Activated naive CD8-positive, alpha-beta T cell treated with anti-CD3 and anti-CD28 coated beads, Interleukin-2, amount 50 U/mL, for 24 hours (primary cell): ENCODE data around the gene TUBD1.
A peak's percentile ranks its signal among the peaks of the same experiment; 100 is the strongest.
"Not testable (repeated sequence)": the region's sequence is repeated elsewhere in the genome, so short reads cannot be mapped to it uniquely, and the experiment has no call there.

Experiments used
- ATAC-seq: fragments of 150-1000 bp; cut with Tn5 transposase; one replicate; pipeline ENCODE4 v1.10.0; 2021
- DNase-seq: peaks from one replicate; pipeline ENCODE4 v3.0.0; 2021
- H3K27ac Mint-ChIP-seq: one replicate; pipeline ENCODE4 v1.8.0; 2021; ENCODE audit warnings: mild to moderate bottlenecking, mixed read lengths
- H3K27me3 Mint-ChIP-seq: one replicate; pipeline ENCODE4 v1.8.0; 2021; ENCODE audit warnings: mixed read lengths
- H3K36me3 Mint-ChIP-seq: one replicate; pipeline ENCODE4 v1.8.0; 2021; ENCODE audit warnings: low read depth, mixed read lengths
- H3K4me1 Mint-ChIP-seq: one replicate; pipeline ENCODE4 v1.8.0; 2021; ENCODE audit warnings: mixed read lengths
- H3K4me3 Mint-ChIP-seq: one replicate; pipeline ENCODE4 v1.8.0; 2021; ENCODE audit warnings: mild to moderate bottlenecking, moderate library complexity, mixed read lengths
- H3K9me3 Mint-ChIP-seq: one replicate; pipeline ENCODE4 v1.8.0; 2021; ENCODE audit warnings: mixed read lengths

TUBD1 gene

DNA sequence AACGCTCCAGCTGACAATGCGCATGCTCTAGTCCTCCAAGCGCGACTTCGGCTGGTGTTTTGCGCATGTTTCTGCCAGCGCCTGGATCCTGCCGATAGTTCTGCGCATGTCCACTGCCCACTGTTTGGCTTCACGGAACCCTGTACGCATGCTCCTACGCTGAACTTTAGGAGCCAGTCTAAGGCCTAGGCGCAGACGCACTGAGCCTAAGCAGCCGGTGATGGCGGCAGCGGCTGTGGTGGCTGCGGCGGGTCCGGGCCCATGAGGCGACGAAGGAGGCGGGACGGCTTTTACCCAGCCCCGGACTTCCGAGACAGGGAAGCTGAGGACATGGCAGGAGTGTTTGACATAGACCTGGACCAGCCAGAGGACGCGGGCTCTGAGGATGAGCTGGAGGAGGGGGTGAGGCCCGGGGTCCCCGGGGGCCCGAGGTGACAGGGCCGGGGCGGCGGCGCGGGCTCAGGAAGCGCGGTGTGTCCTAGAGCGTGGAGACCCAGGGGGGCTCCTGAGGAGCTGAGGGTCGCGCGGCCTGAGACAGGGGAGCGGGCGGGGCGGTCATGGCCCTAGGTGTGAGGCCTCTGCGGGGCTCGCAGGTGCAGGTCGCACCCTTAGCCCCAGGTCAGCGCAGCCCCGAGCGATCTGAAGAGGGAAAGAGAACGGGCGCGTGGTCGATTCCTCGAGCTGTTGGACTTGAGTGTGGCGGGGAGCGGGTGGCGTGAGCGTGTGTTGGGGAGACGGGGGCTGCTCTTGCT is at the start of gene TUBD1, which contains the start of gene RPS6KB1:
TSS of gene TUBD1 (minus strand) at position 20 of the 752 bp plus-strand sequence. CDS start 1,941 bp downstream, outside the sequence.
TSS of gene RPS6KB1 (plus strand) at position 198 of the 752 bp plus-strand sequence. CDS start at position 262, 64 bp downstream.
- DNase-seq (peak; percentile 97), ATAC-seq (peak; percentile 96)
- Mint-ChIP-seq H3K27me3 (peaks cover 4% of the 10 kb centered on the region), H3K9me3 (no peaks in the 10 kb centered on the region), H3K4me3 (peak within 1 kb of the TSS; percentile 94), H3K4me1 (peaks cover 62% of the 10 kb centered on the region), H3K27ac (peak within 1 kb of the TSS; percentile 99), H3K36me3 (peaks cover 27% of the 10 kb centered on the region)

- peak overlapping the region; percentile 96 for H3K27ac Mint-ChIP-seq
- ATAC-seq (peak; percentile 69), DNase-seq (no peak)
- H3K36me3 Mint-ChIP-seq: peaks cover 62% of the 10 kb centered on the region
- H3K4me3 Mint-ChIP-seq: peak overlapping the region; percentile 51
- H3K4me1 Mint-ChIP-seq: peaks cover 42% of the 10 kb centered on the region
- H3K9me3 Mint-ChIP-seq: no peaks in the 10 kb centered on the region
- H3K27me3 Mint-ChIP-seq: no peaks in the 10 kb centered on the region
Observed at GRCh38 chr17:59941131-59941530, 48.4 kb upstream of the TUBD1 start.

- H3K9me3 Mint-ChIP-seq, DNase-seq, H3K27me3 Mint-ChIP-seq, ATAC-seq: not testable (repeated sequence)
- Mint-ChIP-seq H3K36me3 (peaks cover 62% of the 10 kb centered on the region), H3K4me3 (peak overlapping the region; percentile 51), H3K4me1 (peaks cover 39% of the 10 kb centered on the region), H3K27ac (peak overlapping the region; percentile 96)
Observed at GRCh38 chr17:59940697-59941096, 48.0 kb upstream of the TUBD1 start.

DNA sequence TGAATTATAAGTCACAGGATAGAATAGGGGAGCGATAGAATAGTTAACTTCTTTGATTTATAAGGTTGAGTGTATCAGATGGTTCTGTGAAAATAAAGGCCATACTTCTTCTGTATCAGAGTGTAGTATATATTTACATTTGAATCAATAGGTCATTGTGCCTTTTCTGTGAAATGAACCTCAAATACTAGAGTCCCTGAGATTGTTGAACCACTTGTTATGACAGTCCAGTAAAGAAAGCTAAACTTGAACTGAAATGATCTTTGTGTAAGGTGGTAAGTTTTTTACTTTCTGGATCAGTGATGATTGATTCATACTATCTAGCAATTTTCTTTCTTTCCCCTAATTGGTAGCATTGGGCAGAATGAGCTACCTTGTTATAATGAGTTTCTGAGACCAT is 40.6 kb upstream of the TUBD1 start:
- H3K4me1 Mint-ChIP-seq, H3K4me3 Mint-ChIP-seq, H3K9me3 Mint-ChIP-seq, ATAC-seq, H3K27me3 Mint-ChIP-seq, DNase-seq: not testable (repeated sequence)
- Mint-ChIP-seq H3K27ac (peak overlapping the region; percentile 9), H3K36me3 (peaks cover 73% of the 10 kb centered on the region)

- not testable (repeated sequence) for H3K4me1 Mint-ChIP-seq, H3K9me3 Mint-ChIP-seq, DNase-seq, H3K4me3 Mint-ChIP-seq, H3K27ac Mint-ChIP-seq, ATAC-seq, H3K27me3 Mint-ChIP-seq
- H3K36me3 Mint-ChIP-seq: peaks cover 62% of the 10 kb centered on the region
Observed at GRCh38 chr17:59930768-59931167, 38.0 kb upstream of the TUBD1 start.

DNA sequence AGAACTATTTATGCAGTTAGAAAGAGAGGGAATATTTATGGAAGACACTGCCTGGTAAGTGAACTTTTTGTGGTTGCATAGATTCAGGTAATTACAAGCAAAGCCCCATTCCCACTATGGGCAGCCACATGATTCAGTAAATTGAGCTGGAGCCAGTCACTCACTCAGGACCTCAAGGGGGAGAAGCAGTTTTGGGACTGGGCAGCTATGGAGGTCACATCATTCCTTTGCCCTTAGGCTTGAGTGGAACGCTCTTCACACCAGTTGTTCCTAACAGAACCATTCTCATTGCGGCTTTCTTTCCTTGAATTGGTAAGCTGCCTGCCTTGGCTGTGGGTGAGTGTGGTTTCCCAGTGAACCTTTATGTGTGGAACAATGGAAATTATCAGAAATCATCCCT is 37.4 kb upstream of the TUBD1 start:
- not testable (repeated sequence) for H3K9me3 Mint-ChIP-seq, H3K4me3 Mint-ChIP-seq, H3K27ac Mint-ChIP-seq, ATAC-seq, H3K4me1 Mint-ChIP-seq, H3K27me3 Mint-ChIP-seq, DNase-seq
- peaks cover 64% of the 10 kb centered on the region for H3K36me3 Mint-ChIP-seq

- not testable (repeated sequence) for H3K27me3 Mint-ChIP-seq, H3K4me3 Mint-ChIP-seq, ATAC-seq, H3K4me1 Mint-ChIP-seq, H3K27ac Mint-ChIP-seq, H3K9me3 Mint-ChIP-seq, DNase-seq
- peaks cover 39% of the 10 kb centered on the region for H3K36me3 Mint-ChIP-seq
Observed at GRCh38 chr17:59920637-59921036, 27.9 kb upstream of the TUBD1 start.

- H3K27ac Mint-ChIP-seq: no peak overlapping the region
- DNase-seq: no peak
- ATAC-seq: no peak
- H3K9me3 Mint-ChIP-seq: no peaks in the 10 kb centered on the region
- no peaks in the 10 kb centered on the region for H3K27me3 Mint-ChIP-seq
- no peaks in the 10 kb centered on the region for H3K4me1 Mint-ChIP-seq
- peaks cover 44% of the 10 kb centered on the region for H3K36me3 Mint-ChIP-seq
- H3K4me3 Mint-ChIP-seq: no peak overlapping the region
Observed at GRCh38 chr17:59916446-59916845, 23.7 kb upstream of the TUBD1 start.

DNA sequence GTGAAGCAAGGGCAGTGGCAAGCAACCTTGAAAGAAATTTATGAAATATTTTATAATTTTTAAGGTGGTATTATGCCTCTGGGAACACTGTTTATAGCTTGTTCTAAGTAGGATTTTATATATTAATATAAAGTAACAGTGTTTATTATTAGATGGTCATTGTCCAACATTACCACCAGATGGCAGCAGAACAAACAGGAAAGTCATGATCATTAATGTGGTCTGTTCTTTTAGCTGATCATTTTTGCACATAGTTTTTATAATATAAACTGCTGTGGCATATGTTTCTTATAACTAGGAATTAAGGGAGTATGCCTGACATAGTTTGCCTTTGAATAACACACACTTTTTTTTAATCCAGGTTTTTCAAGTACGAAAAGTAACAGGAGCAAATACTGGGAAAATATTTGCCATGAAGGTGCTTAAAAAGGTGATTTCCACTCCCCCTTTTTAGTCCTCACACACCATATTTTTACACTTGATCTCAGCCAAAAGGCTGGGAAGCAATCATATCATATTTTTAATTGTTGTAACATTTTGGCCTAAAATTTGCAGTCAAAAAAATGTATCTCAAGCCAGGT is 21.6 kb upstream of the TUBD1 start:
- H3K4me1 Mint-ChIP-seq: no peaks in the 10 kb centered on the region
- H3K27ac Mint-ChIP-seq: no peak overlapping the region
- no peaks in the 10 kb centered on the region for H3K27me3 Mint-ChIP-seq
- peaks cover 41% of the 10 kb centered on the region for H3K36me3 Mint-ChIP-seq
- H3K9me3 Mint-ChIP-seq: no peaks in the 10 kb centered on the region
- ATAC-seq (no peak), DNase-seq (no peak)
- H3K4me3 Mint-ChIP-seq: no peak overlapping the region

- H3K9me3 Mint-ChIP-seq: no peaks in the 10 kb centered on the region
- no peak for DNase-seq
- no peak overlapping the region for H3K4me3 Mint-ChIP-seq
- no peak for ATAC-seq
- no peak overlapping the region for H3K27ac Mint-ChIP-seq
- H3K36me3 Mint-ChIP-seq: peaks cover 24% of the 10 kb centered on the region
- H3K27me3 Mint-ChIP-seq: no peaks in the 10 kb centered on the region
- peaks cover 16% of the 10 kb centered on the region for H3K4me1 Mint-ChIP-seq
Observed at GRCh38 chr17:59907467-59907866, 14.7 kb upstream of the TUBD1 start.

- peaks cover 27% of the 10 kb centered on the region for H3K4me1 Mint-ChIP-seq
- H3K27me3 Mint-ChIP-seq: no peaks in the 10 kb centered on the region
- H3K36me3 Mint-ChIP-seq: peaks cover 17% of the 10 kb centered on the region
- no peaks in the 10 kb centered on the region for H3K9me3 Mint-ChIP-seq
- no peak overlapping the region for H3K4me3 Mint-ChIP-seq
- ATAC-seq (no peak), DNase-seq (no peak)
- peak overlapping the region; percentile 26 for H3K27ac Mint-ChIP-seq
Observed at GRCh38 chr17:59903455-59903854, 10.7 kb upstream of the TUBD1 start.

GRCh38 chr17:59901604-59902003 is 8.9 kb upstream of the TUBD1 start:
- DNase-seq: no peak
- Mint-ChIP-seq H3K9me3 (no peaks in the 10 kb centered on the region), H3K4me3 (no peak overlapping the region), H3K27me3 (no peaks in the 10 kb centered on the region), H3K36me3 (peaks cover 17% of the 10 kb centered on the region), H3K27ac (peak overlapping the region; percentile 31), H3K4me1 (peaks cover 39% of the 10 kb centered on the region)
- ATAC-seq: no peak

DNA sequence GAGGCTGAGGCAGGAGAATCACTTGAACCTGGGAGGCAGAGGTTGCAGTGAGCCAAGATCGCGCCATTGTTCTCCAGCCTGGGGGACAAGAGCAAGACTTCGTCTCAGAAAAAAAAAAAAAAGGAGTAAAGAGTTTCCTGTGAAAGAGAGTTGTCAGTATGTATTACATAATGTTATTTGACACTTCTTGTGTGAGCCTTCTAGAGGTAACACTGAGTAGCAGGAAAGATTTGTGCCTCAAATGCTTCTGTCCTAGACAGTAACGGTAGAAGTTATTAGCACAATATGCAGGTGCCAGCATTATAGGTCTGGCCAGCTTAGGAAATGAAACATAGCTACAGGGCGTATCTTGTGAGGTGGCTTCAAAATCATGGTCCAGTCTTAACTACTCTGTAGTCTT is 6.4 kb upstream of the TUBD1 start:
- Mint-ChIP-seq H3K9me3 (no peaks in the 10 kb centered on the region), H3K4me3 (no peak overlapping the region), H3K4me1 (peaks cover 52% of the 10 kb centered on the region), H3K27ac (no peak overlapping the region), H3K36me3 (peaks cover 18% of the 10 kb centered on the region), H3K27me3 (no peaks in the 10 kb centered on the region)
- ATAC-seq (no peak), DNase-seq (no peak)

GRCh38 chr17:59897090-59897489 is 4.3 kb upstream of the TUBD1 start:
- Mint-ChIP-seq H3K27me3 (peaks cover 4% of the 10 kb centered on the region), H3K27ac (no peak overlapping the region), H3K4me1 (peaks cover 55% of the 10 kb centered on the region), H3K9me3 (no peaks in the 10 kb centered on the region), H3K36me3 (peaks cover 22% of the 10 kb centered on the region), H3K4me3 (no peak overlapping the region)
- no peak for ATAC-seq
- no peak for DNase-seq

GRCh38 chr17:59893676-59894100 is 945 bp upstream of the TUBD1 start:
- peak; percentile 9 for ATAC-seq
- Mint-ChIP-seq H3K27me3 (peaks cover 4% of the 10 kb centered on the region), H3K4me3 (peak overlapping the region; percentile 94), H3K9me3 (no peaks in the 10 kb centered on the region), H3K36me3 (peaks cover 22% of the 10 kb centered on the region), H3K27ac (peak overlapping the region; percentile 99), H3K4me1 (peaks cover 60% of the 10 kb centered on the region)
- no peak for DNase-seq
